HEK293 (cell line): ENCODE data around the gene SENP8.

Experiments used
- CTCF ChIA-PET: fragments of 350-600 bp; formaldehyde crosslinking; extraction: SDS; loops from one replicate; lab custom pipeline; 2021; ENCODE audit warnings: antibody characterized with exemption; lab: Yijun Ruan, JAX
- POLR2A ChIA-PET: fragments of 300-600 bp; formaldehyde crosslinking; extraction: SDS; loops from one replicate; lab custom pipeline; 2020; ENCODE audit warnings: antibody characterized with exemption, inconsistent platforms; lab: Yijun Ruan, JAX
- H3K27ac ChIP-seq: fragments of 200-500 bp; sonication (Bioruptor generic); 2 replicates; pipeline ENCODE4 v1.5.1; 2014; ENCODE audit warnings: low read depth, low read length, control low read depth, inconsistent platforms; ENCODE audit errors: extremely low read depth
- H3K36me3 ChIP-seq, 2 experiments: fragments of 200-500 bp in 1 of 2; sonication (Bioruptor generic) in 1 of 2; 1 replicate in 1 of 2; 2 replicates in 1 of 2; pipeline ENCODE4 v1.5.1; 2014 to 2017; ENCODE audit warnings: inconsistent platforms in 2 of 2, low read length in 2 of 2; ENCODE audit not compliant: control insufficient read depth in 2 of 2, insufficient read depth in 1 of 2
- H3K4me1 ChIP-seq: fragments of 200-500 bp; sonication (Bioruptor generic); 2 replicates; pipeline ENCODE4 v1.5.1; 2014; ENCODE audit warnings: mild to moderate bottlenecking, low read length, inconsistent platforms; ENCODE audit not compliant: control insufficient read depth, insufficient read depth
- H3K4me3 ChIP-seq: 2 replicates; pipeline ENCODE4 v1.5.1; 2011; ENCODE audit warnings: low read depth, mild to moderate bottlenecking, control low read depth, low read length, moderate library complexity
- H3K9me3 ChIP-seq: fragments of 200-500 bp; sonication (Bioruptor generic); 2 replicates; pipeline ENCODE4 v1.5.1; 2014; ENCODE audit warnings: low read depth, low read length, inconsistent platforms; ENCODE audit not compliant: control insufficient read depth, insufficient read depth
- FEZF1 ChIP-seq: fragments of 450-650 bp; formaldehyde crosslinking; IDR thresholded peaks from 2 replicates; pipeline ENCODE4 v1.5.1; 2016; ENCODE audit warnings: missing biosample characterization, missing genetic modification characterization
- IKZF3 ChIP-seq: fragments of 450-650 bp; IDR thresholded peaks from 2 replicates; pipeline ENCODE4 v1.5.0; 2018; ENCODE audit warnings: missing biosample characterization, mild to moderate bottlenecking, missing genetic modification characterization, moderate library complexity
- MZF1 ChIP-seq: fragments of 450-650 bp; formaldehyde crosslinking; IDR thresholded peaks from 2 replicates; pipeline ENCODE4 v1.5.1; 2017; ENCODE audit warnings: missing biosample characterization, missing genetic modification characterization, borderline replicate concordance
- REPIN1 ChIP-seq: fragments of 450-650 bp; formaldehyde crosslinking; IDR thresholded peaks from 2 replicates; pipeline ENCODE4 v1.5.1; 2017; ENCODE audit warnings: missing biosample characterization, missing genetic modification characterization, low read depth
- SALL2 ChIP-seq: fragments of 450-650 bp; formaldehyde crosslinking; IDR thresholded peaks from 2 replicates; pipeline ENCODE4 v1.5.0; 2017; ENCODE audit warnings: missing biosample characterization, mild to moderate bottlenecking, missing genetic modification characterization, borderline replicate concordance
- SP7 ChIP-seq: fragments of 450-650 bp; formaldehyde crosslinking; IDR thresholded peaks from 2 replicates; pipeline ENCODE4 v1.5.1; 2016; ENCODE audit warnings: missing biosample characterization, missing genetic modification characterization
- TCF7L2 ChIP-seq: IDR thresholded peaks from 2 replicates; pipeline ENCODE4 v1.6.1; 2011; ENCODE audit warnings: low read depth, mild to moderate bottlenecking, inconsistent platforms, low read length, moderate library complexity, borderline replicate concordance
- YY2 ChIP-seq: fragments of 450-650 bp; formaldehyde crosslinking; IDR thresholded peaks from 2 replicates; pipeline ENCODE4 v1.5.1; 2016; ENCODE audit warnings: missing biosample characterization, missing genetic modification characterization
- ZNF121 ChIP-seq: fragments of 450-650 bp; formaldehyde crosslinking; IDR thresholded peaks from 2 replicates; pipeline ENCODE4 v1.5.1; 2016; ENCODE audit warnings: missing biosample characterization, missing genetic modification characterization
- ZNF184 ChIP-seq: fragments of 450-650 bp; IDR thresholded peaks from 2 replicates; pipeline ENCODE4 v1.5.1; 2018; ENCODE audit warnings: missing biosample characterization, mild to moderate bottlenecking, missing genetic modification characterization
- ZNF221 ChIP-seq: fragments of 450-650 bp; formaldehyde crosslinking; IDR thresholded peaks from 2 replicates; pipeline ENCODE4 v1.5.1; 2017; ENCODE audit warnings: missing biosample characterization, missing genetic modification characterization, borderline replicate concordance
- ZNF335 ChIP-seq: fragments of 450-650 bp; formaldehyde crosslinking; conservative IDR thresholded peaks from 2 replicates; pipeline ENCODE4 v1.5.1; 2016; ENCODE audit warnings: missing biosample characterization, missing genetic modification characterization
- ZNF366 ChIP-seq: fragments of 450-650 bp; formaldehyde crosslinking; conservative IDR thresholded peaks from 2 replicates; pipeline ENCODE4 v1.5.1; 2016; ENCODE audit warnings: missing biosample characterization, missing genetic modification characterization
- ZNF48 ChIP-seq: fragments of 450-650 bp; formaldehyde crosslinking; IDR thresholded peaks from 2 replicates; pipeline ENCODE4 v1.5.1; 2016; ENCODE audit warnings: missing biosample characterization, missing genetic modification characterization
- ZNF596 ChIP-seq: fragments of 450-650 bp; IDR thresholded peaks from 2 replicates; pipeline ENCODE4 v1.5.0; 2018; ENCODE audit warnings: missing biosample characterization, mild to moderate bottlenecking, missing genetic modification characterization, moderate library complexity
- ZNF629 ChIP-seq: fragments of 450-650 bp; formaldehyde crosslinking; IDR thresholded peaks from 2 replicates; pipeline ENCODE4 v1.5.1; 2017; ENCODE audit warnings: missing biosample characterization, missing genetic modification characterization
- ZNF664 ChIP-seq: fragments of 450-650 bp; formaldehyde crosslinking; IDR thresholded peaks from 2 replicates; pipeline ENCODE4 v1.5.1; 2016; ENCODE audit warnings: missing biosample characterization, missing genetic modification characterization
- TF ChIP-seq, protein P1 (sequence below): fragments of 450-650 bp; formaldehyde crosslinking; IDR thresholded peaks from 2 replicates; pipeline ENCODE4 v1.5.1; 2017; ENCODE audit warnings: missing biosample characterization, missing genetic modification characterization
- TF ChIP-seq, protein P2 (sequence below): fragments of 450-650 bp; formaldehyde crosslinking; conservative IDR thresholded peaks from 2 replicates; pipeline ENCODE4 v1.5.1; 2016; ENCODE audit warnings: low read depth, missing biosample characterization, missing genetic modification characterization

Gene SENP8

GRCh38 chr15:72112116-72112515, 6.1 kb upstream of the SENP8 start:
- Histone ChIP-seq H3K9me3 (no peaks in the 10 kb centered on the region), H3K4me1 (peaks cover 44% of the 10 kb centered on the region), H3K27ac (no peak overlapping the region), H3K36me3 (no peaks in the 10 kb centered on the region; a peak in 1 of 3 replicates), H3K4me3 (no peak overlapping the region)
- TF ChIP-seq, protein P1, sequence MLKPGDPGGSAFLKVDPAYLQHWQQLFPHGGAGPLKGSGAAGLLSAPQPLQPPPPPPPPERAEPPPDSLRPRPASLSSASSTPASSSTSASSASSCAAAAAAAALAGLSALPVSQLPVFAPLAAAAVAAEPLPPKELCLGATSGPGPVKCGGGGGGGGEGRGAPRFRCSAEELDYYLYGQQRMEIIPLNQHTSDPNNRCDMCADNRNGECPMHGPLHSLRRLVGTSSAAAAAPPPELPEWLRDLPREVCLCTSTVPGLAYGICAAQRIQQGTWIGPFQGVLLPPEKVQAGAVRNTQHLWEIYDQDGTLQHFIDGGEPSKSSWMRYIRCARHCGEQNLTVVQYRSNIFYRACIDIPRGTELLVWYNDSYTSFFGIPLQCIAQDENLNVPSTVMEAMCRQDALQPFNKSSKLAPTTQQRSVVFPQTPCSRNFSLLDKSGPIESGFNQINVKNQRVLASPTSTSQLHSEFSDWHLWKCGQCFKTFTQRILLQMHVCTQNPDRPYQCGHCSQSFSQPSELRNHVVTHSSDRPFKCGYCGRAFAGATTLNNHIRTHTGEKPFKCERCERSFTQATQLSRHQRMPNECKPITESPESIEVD, result peak; percentile 23; the same call in 1 of the 2 replicates
- no peak for TF ChIP-seq MZF1 (tag by site-specific recombination)
- POLR2A ChIA-PET, result interaction anchor here (0.6 to 0.9 kb wide), 2 partner anchors 95 to 118 kb away, joined by 3 read pairs; no protein-coding TSS in a partner anchor
- CTCF ChIA-PET, result interaction anchor here (1.4 to 2.5 kb wide), 2 partner anchors 27 to 44 kb away, joined by 4 to 11 read pairs; no protein-coding TSS in a partner anchor

- H3K36me3 ChIP-seq, result no peaks in the 10 kb centered on the region; a peak in 1 of 3 replicates
- CTCF ChIA-PET, result interaction anchor here (0.6 to 2.5 kb wide), 5 partner anchors 9 to 45 kb away, joined by 3 to 11 read pairs (median 4); no protein-coding TSS in a partner anchor
- H3K9me3 ChIP-seq, result no peaks in the 10 kb centered on the region
- POLR2A ChIA-PET, result interaction anchor here (0.6 kb wide), 1 partner anchor 119 kb away, joined by 7 read pairs; no protein-coding TSS in a partner anchor
- H3K4me3 ChIP-seq, result no peak overlapping the region
- peaks cover 43% of the 10 kb centered on the region for H3K4me1 ChIP-seq
- H3K27ac ChIP-seq, result no peak overlapping the region
- TF ChIP-seq ZNF121 (tag by site-specific recombination), result peak; percentile 95
- TF ChIP-seq ZNF221 (tag by site-specific recombination), result no peak
- 0 out of 2 replicates have a peak, but pooled peaks have one; percentile 20 for TF ChIP-seq ZNF664 (tag by site-specific recombination)
- TF ChIP-seq TCF7L2, result no peak
Measured at GRCh38 chr15:72112805-72113204, 5.4 kb upstream of the SENP8 start.

- CTCF ChIA-PET, result interaction anchor here (0.5 to 2.5 kb wide), 7 partner anchors 9 to 340 kb away, joined by 3 to 11 read pairs (median 3); no protein-coding TSS in a partner anchor
- TF ChIP-seq ZNF629 (tag by site-specific recombination), result peak; percentile 84
- no peak for TF ChIP-seq TCF7L2
- TF ChIP-seq ZNF596 (tag by site-specific recombination), result no peak
- TF ChIP-seq, protein P1, result peak; percentile 64
- no peak for TF ChIP-seq REPIN1 (tag by site-specific recombination)
- peak; percentile 30; the same call in 1 of the 2 replicates for TF ChIP-seq ZNF335 (tag by site-specific recombination)
- no peak for TF ChIP-seq SALL2 (tag by site-specific recombination)
- TF ChIP-seq ZNF48 (tag by site-specific recombination), result no peak
- peak; percentile 11; the same call in 1 of the 2 replicates for TF ChIP-seq SP7 (tag by site-specific recombination)
- 0 out of 2 replicates have a peak, but pooled peaks have one; percentile 14 for TF ChIP-seq YY2 (tag by site-specific recombination)
- TF ChIP-seq ZNF366, result peak; percentile 41; the same call in 1 of the 2 replicates
- TF ChIP-seq IKZF3 (tag by site-specific recombination), result peak; percentile 57; the same call in 1 of the 2 replicates
- TF ChIP-seq FEZF1 (tag by site-specific recombination), result peak; percentile 87
- TF ChIP-seq ZNF184, result peak; percentile 39; the same call in 1 of the 2 replicates
- TF ChIP-seq, protein P2, sequence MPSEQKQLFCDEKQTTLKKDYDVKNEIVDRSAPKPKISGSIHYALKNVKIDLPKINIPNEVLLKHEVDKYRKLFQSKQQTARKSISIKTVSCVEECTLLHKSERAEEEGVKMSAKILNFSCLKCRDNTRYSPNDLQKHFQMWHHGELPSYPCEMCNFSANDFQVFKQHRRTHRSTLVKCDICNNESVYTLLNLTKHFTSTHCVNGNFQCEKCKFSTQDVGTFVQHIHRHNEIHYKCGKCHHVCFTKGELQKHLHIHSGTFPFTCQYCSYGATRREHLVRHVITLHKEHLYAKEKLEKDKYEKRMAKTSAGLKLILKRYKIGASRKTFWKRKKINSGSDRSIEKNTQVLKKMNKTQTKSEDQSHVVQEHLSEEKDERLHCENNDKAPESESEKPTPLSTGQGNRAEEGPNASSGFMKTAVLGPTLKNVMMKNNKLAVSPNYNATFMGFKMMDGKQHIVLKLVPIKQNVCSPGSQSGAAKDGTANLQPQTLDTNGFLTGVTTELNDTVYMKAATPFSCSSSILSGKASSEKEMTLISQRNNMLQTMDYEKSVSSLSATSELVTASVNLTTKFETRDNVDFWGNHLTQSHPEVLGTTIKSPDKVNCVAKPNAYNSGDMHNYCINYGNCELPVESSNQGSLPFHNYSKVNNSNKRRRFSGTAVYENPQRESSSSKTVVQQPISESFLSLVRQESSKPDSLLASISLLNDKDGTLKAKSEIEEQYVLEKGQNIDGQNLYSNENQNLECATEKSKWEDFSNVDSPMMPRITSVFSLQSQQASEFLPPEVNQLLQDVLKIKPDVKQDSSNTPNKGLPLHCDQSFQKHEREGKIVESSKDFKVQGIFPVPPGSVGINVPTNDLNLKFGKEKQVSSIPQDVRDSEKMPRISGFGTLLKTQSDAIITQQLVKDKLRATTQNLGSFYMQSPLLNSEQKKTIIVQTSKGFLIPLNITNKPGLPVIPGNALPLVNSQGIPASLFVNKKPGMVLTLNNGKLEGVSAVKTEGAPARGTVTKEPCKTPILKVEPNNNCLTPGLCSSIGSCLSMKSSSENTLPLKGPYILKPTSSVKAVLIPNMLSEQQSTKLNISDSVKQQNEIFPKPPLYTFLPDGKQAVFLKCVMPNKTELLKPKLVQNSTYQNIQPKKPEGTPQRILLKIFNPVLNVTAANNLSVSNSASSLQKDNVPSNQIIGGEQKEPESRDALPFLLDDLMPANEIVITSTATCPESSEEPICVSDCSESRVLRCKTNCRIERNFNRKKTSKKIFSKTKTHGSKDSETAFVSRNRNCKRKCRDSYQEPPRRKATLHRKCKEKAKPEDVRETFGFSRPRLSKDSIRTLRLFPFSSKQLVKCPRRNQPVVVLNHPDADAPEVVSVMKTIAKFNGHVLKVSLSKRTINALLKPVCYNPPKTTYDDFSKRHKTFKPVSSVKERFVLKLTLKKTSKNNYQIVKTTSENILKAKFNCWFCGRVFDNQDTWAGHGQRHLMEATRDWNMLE (tag by site-specific recombination), result no peak
Measured at GRCh38 chr15:72113347-72114031, 4.7 kb upstream of the SENP8 start.

More at GRCh38 chr15:72113347-72114031, 4.7 kb upstream of the SENP8 start:
- peaks cover 40% of the 10 kb centered on the region for H3K4me1 ChIP-seq
- no peak overlapping the region for H3K4me3 ChIP-seq
- no peaks in the 10 kb centered on the region for H3K9me3 ChIP-seq
- POLR2A ChIA-PET, result interaction anchor here (0.6 kb wide), 1 partner anchor 120 kb away, joined by 7 read pairs; no protein-coding TSS in a partner anchor
- no peak overlapping the region for H3K27ac ChIP-seq
- no peaks in the 10 kb centered on the region; a peak in 1 of 3 replicates for H3K36me3 ChIP-seq
